ENCODE results near the gene MLPH.

DNA sequence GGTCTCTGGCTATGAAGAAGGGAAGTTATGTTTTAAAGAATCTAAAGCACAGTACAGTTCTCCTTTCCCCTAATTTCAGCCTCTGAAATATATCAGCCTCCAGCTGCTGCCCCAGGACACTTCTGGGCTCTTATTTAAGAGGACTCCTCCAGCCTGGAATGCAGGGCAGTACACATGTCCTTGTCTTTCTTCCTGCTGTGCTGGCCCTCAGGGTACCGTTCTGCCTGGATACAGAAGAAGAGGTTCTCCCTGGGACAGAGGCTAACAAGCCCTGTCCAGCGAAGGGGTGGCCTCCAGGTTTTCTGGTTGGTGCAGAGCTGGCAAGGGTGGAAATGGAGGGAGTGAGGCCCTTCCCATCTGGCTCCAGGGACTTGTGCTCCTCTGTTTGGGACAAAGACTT is 22.1 kb downstream of the MLPH start:
- TF ChIP-seq POLR2AphosphoS5 (IDR thresholded peaks at IDR 0.05; ENCODE audit: low read depth) (no peak), SPI1 (IDR thresholded peaks at IDR 0.05; ENCODE audit: borderline replicate concordance, low read depth) (no peak)
- TF ChIP-seq, protein P1, sequence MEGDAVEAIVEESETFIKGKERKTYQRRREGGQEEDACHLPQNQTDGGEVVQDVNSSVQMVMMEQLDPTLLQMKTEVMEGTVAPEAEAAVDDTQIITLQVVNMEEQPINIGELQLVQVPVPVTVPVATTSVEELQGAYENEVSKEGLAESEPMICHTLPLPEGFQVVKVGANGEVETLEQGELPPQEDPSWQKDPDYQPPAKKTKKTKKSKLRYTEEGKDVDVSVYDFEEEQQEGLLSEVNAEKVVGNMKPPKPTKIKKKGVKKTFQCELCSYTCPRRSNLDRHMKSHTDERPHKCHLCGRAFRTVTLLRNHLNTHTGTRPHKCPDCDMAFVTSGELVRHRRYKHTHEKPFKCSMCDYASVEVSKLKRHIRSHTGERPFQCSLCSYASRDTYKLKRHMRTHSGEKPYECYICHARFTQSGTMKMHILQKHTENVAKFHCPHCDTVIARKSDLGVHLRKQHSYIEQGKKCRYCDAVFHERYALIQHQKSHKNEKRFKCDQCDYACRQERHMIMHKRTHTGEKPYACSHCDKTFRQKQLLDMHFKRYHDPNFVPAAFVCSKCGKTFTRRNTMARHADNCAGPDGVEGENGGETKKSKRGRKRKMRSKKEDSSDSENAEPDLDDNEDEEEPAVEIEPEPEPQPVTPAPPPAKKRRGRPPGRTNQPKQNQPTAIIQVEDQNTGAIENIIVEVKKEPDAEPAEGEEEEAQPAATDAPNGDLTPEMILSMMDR (IDR thresholded peaks at IDR 0.05; ENCODE audit: insufficient read depth, low read length) = no peak
- TF ChIP-seq, protein P2, sequence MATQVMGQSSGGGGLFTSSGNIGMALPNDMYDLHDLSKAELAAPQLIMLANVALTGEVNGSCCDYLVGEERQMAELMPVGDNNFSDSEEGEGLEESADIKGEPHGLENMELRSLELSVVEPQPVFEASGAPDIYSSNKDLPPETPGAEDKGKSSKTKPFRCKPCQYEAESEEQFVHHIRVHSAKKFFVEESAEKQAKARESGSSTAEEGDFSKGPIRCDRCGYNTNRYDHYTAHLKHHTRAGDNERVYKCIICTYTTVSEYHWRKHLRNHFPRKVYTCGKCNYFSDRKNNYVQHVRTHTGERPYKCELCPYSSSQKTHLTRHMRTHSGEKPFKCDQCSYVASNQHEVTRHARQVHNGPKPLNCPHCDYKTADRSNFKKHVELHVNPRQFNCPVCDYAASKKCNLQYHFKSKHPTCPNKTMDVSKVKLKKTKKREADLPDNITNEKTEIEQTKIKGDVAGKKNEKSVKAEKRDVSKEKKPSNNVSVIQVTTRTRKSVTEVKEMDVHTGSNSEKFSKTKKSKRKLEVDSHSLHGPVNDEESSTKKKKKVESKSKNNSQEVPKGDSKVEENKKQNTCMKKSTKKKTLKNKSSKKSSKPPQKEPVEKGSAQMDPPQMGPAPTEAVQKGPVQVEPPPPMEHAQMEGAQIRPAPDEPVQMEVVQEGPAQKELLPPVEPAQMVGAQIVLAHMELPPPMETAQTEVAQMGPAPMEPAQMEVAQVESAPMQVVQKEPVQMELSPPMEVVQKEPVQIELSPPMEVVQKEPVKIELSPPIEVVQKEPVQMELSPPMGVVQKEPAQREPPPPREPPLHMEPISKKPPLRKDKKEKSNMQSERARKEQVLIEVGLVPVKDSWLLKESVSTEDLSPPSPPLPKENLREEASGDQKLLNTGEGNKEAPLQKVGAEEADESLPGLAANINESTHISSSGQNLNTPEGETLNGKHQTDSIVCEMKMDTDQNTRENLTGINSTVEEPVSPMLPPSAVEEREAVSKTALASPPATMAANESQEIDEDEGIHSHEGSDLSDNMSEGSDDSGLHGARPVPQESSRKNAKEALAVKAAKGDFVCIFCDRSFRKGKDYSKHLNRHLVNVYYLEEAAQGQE (IDR thresholded peaks at IDR 0.05; ENCODE audit: insufficient replicate concordance, low read depth) = no peak

All from HL-60 (cell line).